ENCODE data around the gene MYL11. TPM values are rescaled to one million over a fixed set of nuclear protein-coding genes. Genes with fewer than 3 reads are reported as not detected.

MYL11 gene
- total RNA-seq, 1 donor from 2014 or later = not detected

DNA sequence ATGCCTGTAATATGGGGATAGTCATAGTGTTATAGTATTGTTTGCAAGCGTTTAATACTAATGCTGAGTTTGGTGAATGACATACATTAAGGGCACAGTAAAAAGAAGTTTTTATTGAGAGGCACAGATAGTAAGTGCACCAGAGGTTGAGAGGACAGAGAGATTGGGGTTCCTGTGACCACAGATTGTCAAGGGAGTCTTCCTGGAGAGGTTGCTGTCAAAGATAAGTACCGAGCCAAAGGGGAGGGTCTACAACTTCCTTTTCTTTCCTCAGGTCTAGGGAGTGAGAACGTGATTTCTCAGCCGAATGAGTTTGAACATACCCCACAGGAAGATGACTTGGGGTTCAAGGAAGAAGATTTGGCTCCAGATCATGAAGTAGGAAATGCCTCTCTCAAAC is 22.5 kb downstream of the MYL11 start:
- TF ChIP-seq, protein P1, sequence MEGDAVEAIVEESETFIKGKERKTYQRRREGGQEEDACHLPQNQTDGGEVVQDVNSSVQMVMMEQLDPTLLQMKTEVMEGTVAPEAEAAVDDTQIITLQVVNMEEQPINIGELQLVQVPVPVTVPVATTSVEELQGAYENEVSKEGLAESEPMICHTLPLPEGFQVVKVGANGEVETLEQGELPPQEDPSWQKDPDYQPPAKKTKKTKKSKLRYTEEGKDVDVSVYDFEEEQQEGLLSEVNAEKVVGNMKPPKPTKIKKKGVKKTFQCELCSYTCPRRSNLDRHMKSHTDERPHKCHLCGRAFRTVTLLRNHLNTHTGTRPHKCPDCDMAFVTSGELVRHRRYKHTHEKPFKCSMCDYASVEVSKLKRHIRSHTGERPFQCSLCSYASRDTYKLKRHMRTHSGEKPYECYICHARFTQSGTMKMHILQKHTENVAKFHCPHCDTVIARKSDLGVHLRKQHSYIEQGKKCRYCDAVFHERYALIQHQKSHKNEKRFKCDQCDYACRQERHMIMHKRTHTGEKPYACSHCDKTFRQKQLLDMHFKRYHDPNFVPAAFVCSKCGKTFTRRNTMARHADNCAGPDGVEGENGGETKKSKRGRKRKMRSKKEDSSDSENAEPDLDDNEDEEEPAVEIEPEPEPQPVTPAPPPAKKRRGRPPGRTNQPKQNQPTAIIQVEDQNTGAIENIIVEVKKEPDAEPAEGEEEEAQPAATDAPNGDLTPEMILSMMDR (IDR thresholded peaks at IDR 0.05; ENCODE audit: insufficient read depth, low read length, severe bottlenecking) = no peak
- Histone ChIP-seq H3K4me3 (ENCODE audit: low read depth, low read length) (no peak overlapping the region), H3K36me3 (ENCODE audit: control insufficient read depth, insufficient read depth, low read length) (peaks cover 3% of the 10 kb centered on the region), H3K27me3 (ENCODE audit: control insufficient read depth, insufficient read depth, low read length) (no peaks in the 10 kb centered on the region)
- FAIRE-seq = no peak
- DNase-seq (ENCODE audit: low read depth) = no peak

DNA sequence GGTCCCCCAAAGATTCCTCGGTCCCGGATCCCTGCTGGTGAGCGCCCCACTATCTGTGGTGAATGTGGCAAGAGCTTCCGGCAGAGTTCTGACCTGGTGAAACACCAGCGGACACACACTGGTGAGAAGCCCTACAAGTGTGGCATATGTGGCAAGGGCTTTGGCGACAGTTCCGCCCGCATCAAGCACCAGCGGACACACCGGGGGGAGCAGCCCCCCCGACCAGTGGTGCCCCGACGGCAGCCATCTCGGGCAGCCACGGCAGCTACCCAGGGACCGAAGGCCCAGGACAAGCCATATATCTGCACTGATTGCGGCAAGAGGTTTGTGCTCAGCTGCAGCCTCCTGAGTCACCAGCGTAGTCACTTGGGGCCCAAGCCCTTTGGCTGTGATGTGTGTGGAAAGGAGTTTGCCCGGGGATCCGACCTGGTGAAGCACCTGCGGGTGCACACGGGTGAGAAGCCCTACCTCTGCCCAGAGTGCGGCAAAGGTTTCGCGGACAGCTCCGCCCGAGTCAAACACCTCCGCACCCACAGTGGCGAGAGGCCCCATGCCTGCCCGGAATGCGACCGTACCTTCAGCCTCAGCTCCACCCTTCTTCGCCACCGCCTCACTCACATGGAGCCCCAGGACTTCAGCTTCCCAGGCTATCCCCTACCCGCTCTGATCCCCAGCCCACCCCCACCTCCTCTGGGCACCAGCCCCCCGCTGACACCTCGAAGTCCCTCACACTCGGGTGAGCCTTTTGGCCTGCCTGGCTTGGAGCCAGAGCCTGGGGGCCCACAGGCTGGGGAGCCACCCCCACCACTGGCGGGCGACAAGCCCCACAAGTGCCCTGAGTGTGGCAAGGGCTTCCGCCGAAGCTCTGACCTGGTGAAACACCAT is 23.4 kb downstream of the MYL11 start:
- TF ChIP-seq, protein P1 (IDR thresholded peaks at IDR 0.05; ENCODE audit: insufficient read depth, low read length, severe bottlenecking) = no peak
- H3K4me3 ChIP-seq (ENCODE audit: low read depth, low read length) = no peak overlapping the region
- no peaks in the 10 kb centered on the region for H3K27me3 ChIP-seq (ENCODE audit: control insufficient read depth, insufficient read depth, low read length)
- H3K36me3 ChIP-seq (ENCODE audit: control insufficient read depth, insufficient read depth, low read length) = peaks cover 3% of the 10 kb centered on the region
- DNase-seq (ENCODE audit: low read depth) (no peak), FAIRE-seq (no peak)

DNA sequence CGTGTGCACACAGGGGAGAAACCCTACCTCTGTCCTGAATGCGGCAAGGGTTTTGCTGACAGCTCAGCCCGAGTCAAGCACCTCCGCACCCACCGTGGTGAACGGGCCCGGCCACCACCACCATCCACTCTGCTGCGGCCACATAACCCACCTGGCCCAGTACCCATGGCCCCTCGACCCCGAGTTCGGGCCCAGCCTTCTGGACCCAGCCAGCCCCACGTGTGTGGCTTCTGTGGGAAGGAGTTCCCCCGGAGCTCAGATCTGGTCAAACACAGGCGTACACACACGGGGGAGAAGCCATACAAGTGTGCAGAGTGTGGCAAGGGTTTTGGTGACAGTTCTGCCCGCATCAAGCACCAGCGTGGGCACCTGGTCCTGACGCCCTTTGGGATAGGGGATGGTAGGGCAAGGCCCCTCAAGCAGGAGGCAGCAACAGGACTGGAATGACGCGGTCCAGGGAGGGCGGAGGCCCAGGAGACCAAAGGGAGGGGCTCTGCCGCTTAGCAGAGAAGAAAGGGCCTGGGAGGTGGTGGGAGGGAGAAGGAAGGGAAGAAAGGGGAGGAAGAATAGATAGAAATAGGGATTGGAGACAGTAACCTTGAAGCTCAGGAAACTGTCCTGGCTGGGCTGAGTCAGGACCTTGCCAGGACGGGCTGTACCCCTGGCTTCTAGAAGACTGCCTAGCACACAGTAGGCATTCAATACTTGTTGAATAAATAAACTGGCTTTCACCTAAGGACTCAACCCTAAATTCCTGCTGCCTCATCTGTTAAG is 24.2 kb downstream of the MYL11 start:
- TF ChIP-seq, protein P1 (IDR thresholded peaks at IDR 0.05; ENCODE audit: insufficient read depth, low read length, severe bottlenecking) = no peak
- H3K27me3 ChIP-seq (ENCODE audit: control insufficient read depth, insufficient read depth, low read length) = no peaks in the 10 kb centered on the region
- H3K4me3 ChIP-seq (ENCODE audit: low read depth, low read length) = no peak overlapping the region
- no peak for DNase-seq (ENCODE audit: low read depth)
- FAIRE-seq = no peak
- H3K36me3 ChIP-seq (ENCODE audit: control insufficient read depth, insufficient read depth, low read length) = peaks cover 3% of the 10 kb centered on the region

DNA sequence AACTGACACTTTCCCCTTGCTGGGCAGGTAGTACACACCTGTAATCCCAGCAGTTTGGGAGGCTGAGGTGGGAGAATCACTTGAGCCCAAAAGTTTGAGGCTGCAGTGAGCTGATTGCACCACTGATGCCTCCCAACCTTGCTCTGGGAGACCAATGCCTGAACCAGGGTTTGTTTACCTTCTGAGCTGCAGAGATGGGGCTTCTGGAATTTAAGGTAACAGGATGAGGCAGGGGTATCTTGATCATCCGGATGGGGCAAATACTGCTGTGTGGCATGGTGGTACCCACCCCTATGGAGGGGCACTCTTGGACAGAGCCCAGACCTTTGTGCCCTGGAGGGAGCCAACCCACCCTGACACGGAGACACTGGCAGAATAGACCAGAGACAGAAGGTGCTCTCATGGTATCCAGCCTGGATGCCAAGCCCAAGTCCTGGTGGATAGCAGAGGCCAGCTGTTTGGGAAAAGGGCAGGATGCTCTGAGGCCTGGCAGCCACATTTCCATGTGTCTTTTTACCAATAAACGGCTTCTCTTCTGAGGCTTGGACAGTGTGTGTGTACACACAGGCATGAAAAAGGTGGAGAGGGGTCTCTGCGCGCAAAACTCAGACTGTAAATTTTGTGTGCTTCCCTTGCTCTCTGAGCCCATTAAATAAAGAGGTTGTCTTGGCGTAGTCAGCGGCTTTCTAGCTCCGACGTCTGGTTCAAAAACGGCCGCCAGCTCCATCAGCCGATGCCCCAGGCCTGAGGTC is 25.0 kb downstream of the MYL11 start:
- DNase-seq (ENCODE audit: low read depth) (no peak), FAIRE-seq (no peak)
- Histone ChIP-seq H3K27me3 (ENCODE audit: control insufficient read depth, insufficient read depth, low read length) (no peaks in the 10 kb centered on the region), H3K4me3 (ENCODE audit: low read depth, low read length) (peak overlapping the region; percentile 73), H3K36me3 (ENCODE audit: control insufficient read depth, insufficient read depth, low read length) (peaks cover 3% of the 10 kb centered on the region)
- TF ChIP-seq, protein P1 (IDR thresholded peaks at IDR 0.05; ENCODE audit: insufficient read depth, low read length, severe bottlenecking) = no peak

DNA sequence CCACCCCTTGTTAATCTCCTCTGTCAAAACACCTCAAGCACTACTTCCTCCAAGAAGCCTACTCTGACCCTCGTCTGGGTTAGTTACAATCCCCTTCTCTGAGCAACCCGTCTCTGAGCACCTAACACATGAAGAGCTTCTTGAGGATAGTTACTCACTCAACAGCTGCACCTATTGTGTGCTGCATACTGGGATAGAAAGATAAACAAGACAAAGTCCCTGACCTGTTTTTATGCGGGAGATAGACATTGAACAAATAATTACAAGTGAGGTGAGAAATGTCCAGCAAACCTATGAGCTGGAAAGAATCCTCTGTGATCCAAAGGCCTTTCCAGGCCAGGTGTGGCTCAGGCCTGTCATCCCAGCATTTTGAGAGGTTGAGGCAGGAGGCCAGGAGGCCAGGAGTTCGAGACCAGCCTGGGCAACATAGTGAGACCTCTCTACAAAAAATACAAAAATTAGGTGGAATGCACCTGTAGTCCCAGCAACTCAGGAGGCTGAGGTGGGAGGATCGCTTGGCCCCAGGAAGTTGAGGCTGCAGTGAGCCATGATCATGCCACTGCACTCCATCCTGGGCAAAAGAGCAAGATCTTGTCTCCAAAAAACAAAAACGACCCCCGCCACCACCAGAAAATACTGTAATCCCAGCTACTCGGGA is 27.3 kb downstream of the MYL11 start:
- DNase-seq (ENCODE audit: low read depth) (no peak), FAIRE-seq (no peak)
- TF ChIP-seq, protein P1 (IDR thresholded peaks at IDR 0.05; ENCODE audit: insufficient read depth, low read length, severe bottlenecking) = no peak
- H3K36me3 ChIP-seq (ENCODE audit: control insufficient read depth, insufficient read depth, low read length) = peaks cover 3% of the 10 kb centered on the region
- H3K4me3 ChIP-seq (ENCODE audit: low read depth, low read length) = no peak overlapping the region
- H3K27me3 ChIP-seq (ENCODE audit: control insufficient read depth, insufficient read depth, low read length) = no peaks in the 10 kb centered on the region
